ENCODE data around the gene SBSN.

SBSN gene

DNA sequence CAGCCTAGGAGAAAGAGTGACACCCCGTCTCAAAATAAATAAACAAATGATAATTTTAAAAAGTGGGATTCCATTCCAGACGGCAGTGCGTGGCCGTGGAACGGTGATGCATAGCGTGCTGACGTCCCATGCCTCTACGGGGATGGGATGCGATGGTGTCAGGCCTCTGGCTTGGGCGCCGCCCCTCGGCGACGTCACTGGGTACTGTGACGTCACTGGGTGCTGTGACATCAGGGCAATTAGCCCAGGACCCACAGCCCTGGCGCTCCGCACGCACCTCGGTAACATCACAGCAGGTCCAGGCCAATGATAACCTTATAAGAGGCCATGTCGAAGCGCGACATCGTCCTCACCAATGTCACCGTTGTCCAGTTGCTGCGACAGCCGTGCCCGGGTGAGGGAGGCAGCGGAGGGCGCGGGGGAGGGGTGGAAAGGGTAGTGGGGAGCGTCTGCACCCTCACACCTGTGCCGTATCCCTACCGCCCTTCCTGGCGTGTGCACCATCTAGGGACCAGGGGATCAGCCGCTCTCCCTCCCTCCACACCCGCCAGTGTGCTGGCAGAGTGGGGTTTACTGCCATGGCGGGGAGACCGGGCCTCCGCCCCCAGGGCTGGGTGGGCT, 5.2 kb upstream of the SBSN start, which contains the start of gene GAPDHS:
Gene GAPDHS (plus strand): TSS at position 256 of the 621 bp plus-strand sequence. CDS start 72 bp downstream, at position 328.
- no peak for DNase-seq
- Histone ChIP-seq H3K36me3 (ENCODE audit: control insufficient read depth, insufficient read depth, low read length) (no peaks in the 10 kb centered on the region), H3K27ac (ENCODE audit: insufficient read depth, low read length, poor library complexity, severe bottlenecking) (no peak within 1 kb of the TSS), H3K4me3 (ENCODE audit: insufficient read depth, low read depth, low read length, poor library complexity, severe bottlenecking) (peak within 1 kb of the TSS; percentile 29), H3K4me1 (ENCODE audit: control insufficient read depth, insufficient read depth, low read length, poor library complexity, severe bottlenecking) (peaks cover 9% of the 10 kb centered on the region), H3K9me3 (ENCODE audit: control insufficient read depth, low read length) (no peaks in the 10 kb centered on the region), H3K27me3 (replicated peaks; ENCODE audit: control insufficient read depth, insufficient read depth, low read length, poor library complexity, severe bottlenecking) (peaks cover 7% of the 10 kb centered on the region)

GRCh38 chr19:35531291-35531690, 3.2 kb upstream of the SBSN start:
- Histone ChIP-seq H3K27ac (ENCODE audit: insufficient read depth, low read length, poor library complexity, severe bottlenecking) (no peak overlapping the region), H3K9me3 (ENCODE audit: control insufficient read depth, low read length) (no peaks in the 10 kb centered on the region), H3K4me1 (ENCODE audit: control insufficient read depth, insufficient read depth, low read length, poor library complexity, severe bottlenecking) (peaks cover 9% of the 10 kb centered on the region), H3K36me3 (ENCODE audit: control insufficient read depth, insufficient read depth, low read length) (no peaks in the 10 kb centered on the region), H3K27me3 (replicated peaks; ENCODE audit: control insufficient read depth, insufficient read depth, low read length, poor library complexity, severe bottlenecking) (peaks cover 7% of the 10 kb centered on the region), H3K4me3 (ENCODE audit: insufficient read depth, low read depth, low read length, poor library complexity, severe bottlenecking) (no peak overlapping the region)
- no peak for DNase-seq

- Histone ChIP-seq H3K27ac (ENCODE audit: insufficient read depth, low read length, poor library complexity, severe bottlenecking) (no peak overlapping the region), H3K9me3 (ENCODE audit: control insufficient read depth, low read length) (no peaks in the 10 kb centered on the region), H3K4me1 (ENCODE audit: control insufficient read depth, insufficient read depth, low read length, poor library complexity, severe bottlenecking) (peaks cover 9% of the 10 kb centered on the region), H3K36me3 (ENCODE audit: control insufficient read depth, insufficient read depth, low read length) (no peaks in the 10 kb centered on the region), H3K27me3 (replicated peaks; ENCODE audit: control insufficient read depth, insufficient read depth, low read length, poor library complexity, severe bottlenecking) (peaks cover 7% of the 10 kb centered on the region), H3K4me3 (ENCODE audit: insufficient read depth, low read depth, low read length, poor library complexity, severe bottlenecking) (no peak overlapping the region)
- DNase-seq: no peak
Observed at GRCh38 chr19:35529241-35530218, 1.4 kb upstream of the SBSN start.

DNA sequence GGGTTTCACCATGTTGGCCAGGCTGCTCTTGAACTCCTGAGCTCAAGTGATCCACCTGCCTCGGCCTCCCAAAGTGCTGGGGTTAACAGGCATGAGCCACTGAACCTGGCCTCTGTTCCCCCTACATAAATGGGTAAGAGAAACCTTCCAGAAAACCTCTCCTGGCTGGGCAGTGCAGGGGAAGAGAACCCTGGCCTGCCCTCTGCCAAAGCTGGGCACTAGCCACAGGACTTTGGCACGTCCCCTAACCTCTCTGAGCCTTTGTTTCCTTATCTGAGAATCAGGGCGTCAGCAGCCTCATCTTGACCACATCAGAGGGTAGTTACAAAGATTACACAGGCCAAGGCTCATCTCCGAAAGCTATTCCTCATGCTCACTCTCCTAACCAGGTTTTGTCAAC, 2.2 kb downstream of the SBSN start:
- no peaks in the 10 kb centered on the region for H3K4me1 ChIP-seq (ENCODE audit: control insufficient read depth, insufficient read depth, low read length, poor library complexity, severe bottlenecking)
- H3K27me3 ChIP-seq (replicated peaks; ENCODE audit: control insufficient read depth, insufficient read depth, low read length, poor library complexity, severe bottlenecking): peaks cover 7% of the 10 kb centered on the region

GRCh38 chr19:35524181-35524837, 3.8 kb downstream of the SBSN start:
- Histone ChIP-seq H3K27me3 (replicated peaks; ENCODE audit: control insufficient read depth, insufficient read depth, low read length, poor library complexity, severe bottlenecking) (peaks cover 4% of the 10 kb centered on the region), H3K4me1 (ENCODE audit: control insufficient read depth, insufficient read depth, low read length, poor library complexity, severe bottlenecking) (no peaks in the 10 kb centered on the region), H3K9me3 (ENCODE audit: control insufficient read depth, low read length) (no peaks in the 10 kb centered on the region), H3K36me3 (ENCODE audit: control insufficient read depth, insufficient read depth, low read length) (no peaks in the 10 kb centered on the region), H3K27ac (ENCODE audit: insufficient read depth, low read length, poor library complexity, severe bottlenecking) (no peak overlapping the region), H3K4me3 (ENCODE audit: insufficient read depth, low read depth, low read length, poor library complexity, severe bottlenecking) (no peak overlapping the region)
- no peak for DNase-seq

More for the DNA sequence above, 2.2 kb downstream of the SBSN start:
- Histone ChIP-seq H3K9me3 (ENCODE audit: control insufficient read depth, low read length) (no peaks in the 10 kb centered on the region), H3K4me3 (ENCODE audit: insufficient read depth, low read depth, low read length, poor library complexity, severe bottlenecking) (no peak overlapping the region), H3K27ac (ENCODE audit: insufficient read depth, low read length, poor library complexity, severe bottlenecking) (no peak overlapping the region), H3K36me3 (ENCODE audit: control insufficient read depth, insufficient read depth, low read length) (no peaks in the 10 kb centered on the region)
- DNase-seq: no peak

GRCh38 chr19:35522745-35523327, 5.3 kb downstream of the SBSN start:
- H3K27me3 ChIP-seq (replicated peaks; ENCODE audit: control insufficient read depth, insufficient read depth, low read length, poor library complexity, severe bottlenecking): no peaks in the 10 kb centered on the region
- H3K4me1 ChIP-seq (ENCODE audit: control insufficient read depth, insufficient read depth, low read length, poor library complexity, severe bottlenecking): no peaks in the 10 kb centered on the region
- no peaks in the 10 kb centered on the region for H3K36me3 ChIP-seq (ENCODE audit: control insufficient read depth, insufficient read depth, low read length)
- H3K4me3 ChIP-seq (ENCODE audit: insufficient read depth, low read depth, low read length, poor library complexity, severe bottlenecking): no peak overlapping the region
- H3K27ac ChIP-seq (ENCODE audit: insufficient read depth, low read length, poor library complexity, severe bottlenecking): no peak overlapping the region
- H3K9me3 ChIP-seq (ENCODE audit: control insufficient read depth, low read length): no peaks in the 10 kb centered on the region
- no peak for DNase-seq

- Histone ChIP-seq H3K4me1 (ENCODE audit: control insufficient read depth, insufficient read depth, low read length, poor library complexity, severe bottlenecking) (no peaks in the 10 kb centered on the region), H3K36me3 (ENCODE audit: control insufficient read depth, insufficient read depth, low read length) (no peaks in the 10 kb centered on the region), H3K27me3 (replicated peaks; ENCODE audit: control insufficient read depth, insufficient read depth, low read length, poor library complexity, severe bottlenecking) (no peaks in the 10 kb centered on the region), H3K4me3 (ENCODE audit: insufficient read depth, low read depth, low read length, poor library complexity, severe bottlenecking) (no peak overlapping the region), H3K9me3 (ENCODE audit: control insufficient read depth, low read length) (no peaks in the 10 kb centered on the region), H3K27ac (ENCODE audit: insufficient read depth, low read length, poor library complexity, severe bottlenecking) (no peak overlapping the region)
- DNase-seq: no peak
Observed at GRCh38 chr19:35521124-35521743, 6.9 kb downstream of the SBSN start.

DNA sequence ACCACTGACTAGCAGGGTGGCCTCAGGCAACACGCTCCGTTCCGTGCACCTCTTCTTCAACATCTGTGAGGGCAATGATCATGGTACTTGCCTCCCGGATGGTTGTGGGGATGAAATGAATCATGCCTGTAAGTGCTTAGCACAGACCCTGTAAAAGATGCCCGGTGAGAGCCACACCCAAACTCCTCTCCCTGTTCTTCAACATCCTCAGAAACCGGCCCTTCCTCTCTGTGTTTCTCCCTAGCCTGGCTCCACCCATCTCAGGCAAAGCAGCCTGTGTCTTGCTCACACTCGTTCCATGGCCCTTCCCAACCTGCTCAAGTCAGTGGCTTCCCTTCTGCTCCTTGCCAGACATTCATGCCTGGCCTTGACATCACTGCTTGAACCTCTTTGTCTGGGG, 8.8 kb downstream of the SBSN start:
- no peak for DNase-seq
- Histone ChIP-seq H3K4me1 (ENCODE audit: control insufficient read depth, insufficient read depth, low read length, poor library complexity, severe bottlenecking) (no peaks in the 10 kb centered on the region), H3K9me3 (ENCODE audit: control insufficient read depth, low read length) (no peaks in the 10 kb centered on the region), H3K27me3 (replicated peaks; ENCODE audit: control insufficient read depth, insufficient read depth, low read length, poor library complexity, severe bottlenecking) (no peaks in the 10 kb centered on the region), H3K36me3 (ENCODE audit: control insufficient read depth, insufficient read depth, low read length) (no peaks in the 10 kb centered on the region), H3K27ac (ENCODE audit: insufficient read depth, low read length, poor library complexity, severe bottlenecking) (no peak overlapping the region), H3K4me3 (ENCODE audit: insufficient read depth, low read depth, low read length, poor library complexity, severe bottlenecking) (no peak overlapping the region)

- H3K4me1 ChIP-seq (ENCODE audit: control insufficient read depth, insufficient read depth, low read length, poor library complexity, severe bottlenecking): no peaks in the 10 kb centered on the region
- no peak overlapping the region for H3K4me3 ChIP-seq (ENCODE audit: insufficient read depth, low read depth, low read length, poor library complexity, severe bottlenecking)
- no peaks in the 10 kb centered on the region for H3K36me3 ChIP-seq (ENCODE audit: control insufficient read depth, insufficient read depth, low read length)
- H3K27me3 ChIP-seq (replicated peaks; ENCODE audit: control insufficient read depth, insufficient read depth, low read length, poor library complexity, severe bottlenecking): no peaks in the 10 kb centered on the region
- no peak for DNase-seq
- H3K27ac ChIP-seq (ENCODE audit: insufficient read depth, low read length, poor library complexity, severe bottlenecking): no peak overlapping the region
- H3K9me3 ChIP-seq (ENCODE audit: control insufficient read depth, low read length): no peaks in the 10 kb centered on the region
Observed at GRCh38 chr19:35518313-35518712, 9.8 kb downstream of the SBSN start.
